Osteoblast (primary cell): ENCODE data around the gene FRMD4A. TPM values are rescaled to one million over a fixed set of nuclear protein-coding genes. Genes with fewer than 3 reads are reported as not detected.

ENCODE experiments used
- DNase-seq: peaks from one replicate; pipeline ENCODE4 v3.0.0; 2011; ENCODE audit warnings: low spot score, mixed read lengths; ENCODE audit not compliant: insufficient read length; ENCODE audit errors: missing footprints
- H2AFZ ChIP-seq: 2 replicates; pipeline ENCODE4 v1.6.0; 2011; ENCODE audit warnings: mild to moderate bottlenecking, low read length
- H3K27ac ChIP-seq: 2 replicates; pipeline ENCODE4 v1.5.1; 2011; ENCODE audit warnings: mild to moderate bottlenecking, low read depth, low read length, moderate library complexity
- H3K27me3 ChIP-seq: 2 replicates; pipeline ENCODE4 v1.6.0; 2012; ENCODE audit warnings: mild to moderate bottlenecking, control low read depth, inconsistent platforms, low read length, moderate library complexity; ENCODE audit not compliant: insufficient read depth
- H3K36me3 ChIP-seq: 2 replicates; pipeline ENCODE4 v1.5.1; 2011; ENCODE audit warnings: mild to moderate bottlenecking, low read length, control low read depth, moderate library complexity; ENCODE audit not compliant: insufficient read depth
- H3K4me1 ChIP-seq: 2 replicates; pipeline ENCODE4 v1.5.1; 2011; ENCODE audit warnings: mild to moderate bottlenecking, low read length, control low read depth, moderate library complexity; ENCODE audit not compliant: insufficient read depth
- H3K4me2 ChIP-seq: 2 replicates; pipeline ENCODE4 v1.6.0; 2011; ENCODE audit warnings: mild to moderate bottlenecking, low read length; ENCODE audit not compliant: insufficient read depth
- H3K4me3 ChIP-seq: fragments of 200-600 bp; sonication (generic); 3 replicates; pipeline ENCODE4 v1.5.1; 2012; ENCODE audit warnings: mild to moderate bottlenecking, low read length, inconsistent platforms; ENCODE audit not compliant: insufficient read depth
- H3K79me2 ChIP-seq: 2 replicates; pipeline ENCODE4 v1.6.0; 2012; ENCODE audit warnings: mild to moderate bottlenecking, low read length, control low read depth, inconsistent platforms; ENCODE audit not compliant: insufficient read depth
- H3K9me3 ChIP-seq: 2 replicates; pipeline ENCODE4 v1.5.1; 2011; ENCODE audit warnings: low read depth, low read length, control low read depth
- H4K20me1 ChIP-seq: 2 replicates; pipeline ENCODE4 v1.6.0; 2012; ENCODE audit warnings: mild to moderate bottlenecking, low read length, control low read depth; ENCODE audit not compliant: insufficient read depth
- CTCF ChIP-seq: IDR thresholded peaks from 2 replicates; pipeline ENCODE4 v1.5.1; 2011; ENCODE audit warnings: mild to moderate bottlenecking, low read depth, low read length, moderate library complexity; ENCODE audit errors: extremely low read depth
- total RNA-seq: library from RNA; depleted of rRNA; stranded (reverse); fragments of >200 nt; gene quantifications from 2 replicates; pipeline ENCODE4 v1.2.3, GENCODE V29; 2012

FRMD4A gene
- total RNA-seq, 1 donor = 41.3 TPM

GRCh38 chr10:13839430-13839990, 491.2 kb downstream of the FRMD4A start:
- Histone ChIP-seq H3K27ac (peak overlapping the region; percentile 73), H3K4me2 (peak overlapping the region; percentile 21), H3K4me1 (peaks cover 18% of the 10 kb centered on the region)

DNA sequence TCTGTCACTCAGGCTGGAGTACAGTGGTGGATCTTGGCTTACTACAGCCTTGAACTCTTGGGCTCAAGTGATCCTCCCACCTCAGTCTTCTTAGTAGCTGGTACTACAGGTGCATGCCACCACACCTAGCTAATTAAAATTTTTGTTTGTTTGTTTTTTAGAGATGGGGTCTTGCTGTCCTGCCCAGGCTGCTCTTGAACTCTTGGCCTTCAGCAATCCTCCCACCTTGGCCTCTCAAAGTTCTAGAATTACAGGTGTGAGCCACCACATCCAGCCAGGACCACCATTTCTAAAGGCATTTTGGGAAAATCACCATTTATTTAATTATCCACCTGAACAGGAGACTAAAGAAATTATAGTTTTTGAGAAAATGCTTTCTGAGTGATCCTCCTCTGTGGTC, 491.7 kb downstream of the FRMD4A start:
- H2AFZ ChIP-seq = no peak overlapping the region
- H3K27ac ChIP-seq = peak overlapping the region; percentile 73
- no peak overlapping the region for H3K4me2 ChIP-seq
- DNase-seq = no peak
- H3K4me1 ChIP-seq = peaks cover 20% of the 10 kb centered on the region
- no peaks in the 10 kb centered on the region for H3K27me3 ChIP-seq
- no peak for TF ChIP-seq CTCF
- no peaks in the 10 kb centered on the region for H3K9me3 ChIP-seq
- peaks cover 36% of the 10 kb centered on the region for H3K79me2 ChIP-seq
- no peaks in the 10 kb centered on the region for H3K36me3 ChIP-seq
- H4K20me1 ChIP-seq = no peaks in the 10 kb centered on the region
- no peak overlapping the region for H3K4me3 ChIP-seq

More at GRCh38 chr10:13839430-13839990, 491.2 kb downstream of the FRMD4A start:
- Histone ChIP-seq H3K79me2 (peaks cover 37% of the 10 kb centered on the region), H3K4me3 (no peak overlapping the region), H4K20me1 (no peaks in the 10 kb centered on the region), H2AFZ (peak overlapping the region; percentile 64), H3K36me3 (no peaks in the 10 kb centered on the region), H3K27me3 (no peaks in the 10 kb centered on the region), H3K9me3 (no peaks in the 10 kb centered on the region)
- DNase-seq = peak; percentile 89
- TF ChIP-seq CTCF = no peak

DNA sequence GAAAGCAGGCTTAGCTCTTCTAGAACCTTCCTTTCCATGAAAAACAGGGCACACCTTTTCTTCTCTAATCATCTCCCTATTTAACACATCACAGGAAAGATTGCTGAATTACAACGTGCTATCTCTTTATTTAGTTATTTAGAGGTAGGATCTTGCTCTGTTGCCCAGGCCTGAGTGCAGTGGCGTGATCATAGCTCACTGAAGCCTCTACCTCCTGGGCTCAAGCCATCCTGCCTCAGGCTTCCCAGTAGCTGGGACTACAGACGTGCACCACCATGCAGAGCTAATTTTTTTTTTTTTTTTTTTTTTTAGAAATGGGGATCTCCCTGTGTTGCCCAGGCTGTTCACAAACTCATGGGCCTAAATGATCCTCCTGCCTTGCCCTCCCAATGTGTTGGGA, 492.8 kb downstream of the FRMD4A start:
- no peaks in the 10 kb centered on the region for H3K36me3 ChIP-seq
- no peak for DNase-seq
- H3K4me2 ChIP-seq = no peak overlapping the region
- H3K9me3 ChIP-seq = no peaks in the 10 kb centered on the region
- H4K20me1 ChIP-seq = no peaks in the 10 kb centered on the region
- no peak for TF ChIP-seq CTCF
- no peak overlapping the region for H3K27ac ChIP-seq
- peaks cover 37% of the 10 kb centered on the region for H3K79me2 ChIP-seq
- H3K27me3 ChIP-seq = no peaks in the 10 kb centered on the region
- H3K4me3 ChIP-seq = no peak overlapping the region
- peaks cover 20% of the 10 kb centered on the region for H3K4me1 ChIP-seq
- H2AFZ ChIP-seq = no peak overlapping the region

- no peak for TF ChIP-seq CTCF
- no peaks in the 10 kb centered on the region for H3K9me3 ChIP-seq
- H3K27me3 ChIP-seq = no peaks in the 10 kb centered on the region
- no peak overlapping the region for H3K4me3 ChIP-seq
- peaks cover 13% of the 10 kb centered on the region for H3K4me1 ChIP-seq
- H3K79me2 ChIP-seq = peaks cover 40% of the 10 kb centered on the region
- DNase-seq = no peak
- H3K36me3 ChIP-seq = no peaks in the 10 kb centered on the region
- peak overlapping the region; percentile 23 for H2AFZ ChIP-seq
- H3K4me2 ChIP-seq = peak overlapping the region; percentile 46
- no peaks in the 10 kb centered on the region for H4K20me1 ChIP-seq
- H3K27ac ChIP-seq = peak overlapping the region; percentile 48
Observed at GRCh38 chr10:13834581-13835286, 496.0 kb downstream of the FRMD4A start.
